WTC11 (cell line): ENCODE measurements around the gene GPR17. TPM values are rescaled to one million over a fixed set of nuclear protein-coding genes. Genes with fewer than 3 reads are reported as not detected.

Source experiments
- ATAC-seq: fragments of 200-7000 bp; cut with Tn5 transposase; 2 replicates; pipeline ENCODE4 v1.10.0; 2021; ENCODE audit warnings: mild to moderate bottlenecking, moderate library complexity
- CTCF ChIA-PET: fragments of 300-600 bp; sonication (Branson Sonifier 250); formaldehyde crosslinking; loops from one replicate; lab custom pipeline; 2021; ENCODE audit warnings: antibody characterized with exemption; lab: Charles Lee
- POLR2A ChIA-PET: fragments of 350-600 bp; sonication (Branson Sonifier 250); formaldehyde crosslinking; loops from one replicate; lab custom pipeline; 2021; ENCODE audit warnings: antibody characterized with exemption; lab: Charles Lee
- DNase-seq: peaks from one replicate; pipeline ENCODE4 v3.0.0; 2021; ENCODE audit warnings: low spot score
- H3K27ac Mint-ChIP-seq: 2 replicates; pipeline ENCODE4 v1.8.0; 2021; ENCODE audit warnings: mixed read lengths
- H3K27me3 Mint-ChIP-seq: 2 replicates; pipeline ENCODE4 v1.8.0; 2021; ENCODE audit warnings: low read depth, mild to moderate bottlenecking, moderate library complexity, mixed read lengths
- H3K36me3 Mint-ChIP-seq: 2 replicates; pipeline ENCODE4 v1.8.0; 2021; ENCODE audit warnings: mixed read lengths
- H3K4me1 Mint-ChIP-seq: 2 replicates; pipeline ENCODE4 v1.8.0; 2022; ENCODE audit warnings: mixed read lengths
- H3K4me3 Mint-ChIP-seq: 2 replicates; pipeline ENCODE4 v1.8.0; 2021; ENCODE audit warnings: mild to moderate bottlenecking, moderate library complexity, mixed read lengths
- H3K9me3 Mint-ChIP-seq: 2 replicates; pipeline ENCODE4 v1.8.0; 2021; ENCODE audit warnings: mixed read lengths
- ATF3 ChIP-seq: sonication (generic); formaldehyde crosslinking; conservative IDR thresholded peaks from 2 replicates; pipeline ENCODE4 v1.8.1; 2022; ENCODE audit warnings: mild to moderate bottlenecking, missing genetic modification reagents
- CDX4 ChIP-seq: fragments of 250-450 bp; sonication (Bioruptor Pico); IDR thresholded peaks from 2 replicates; pipeline ENCODE4 v1.9.0; 2021; ENCODE audit warnings: moderate library complexity, mild to moderate bottlenecking, inconsistent platforms, borderline replicate concordance
- ERG ChIP-seq: fragments of 250-450 bp; sonication (Bioruptor Pico); IDR thresholded peaks from 2 replicates; pipeline ENCODE4 v1.8.0; 2021; ENCODE audit warnings: mild to moderate bottlenecking
- GABPB1 ChIP-seq: sonication (generic); formaldehyde crosslinking; IDR thresholded peaks from 2 replicates; pipeline ENCODE4 v1.8.1; 2023; ENCODE audit warnings: mild to moderate bottlenecking, missing genetic modification reagents
- HMGXB4 ChIP-seq: sonication (generic); formaldehyde crosslinking; IDR thresholded peaks from 2 replicates; pipeline ENCODE4 v1.8.1; 2023; ENCODE audit warnings: mild to moderate bottlenecking, moderate library complexity, missing genetic modification reagents
- IRF2 ChIP-seq: sonication (generic); formaldehyde crosslinking; IDR thresholded peaks from 2 replicates; pipeline ENCODE4 v1.8.0; 2022; ENCODE audit warnings: low read depth, missing genetic modification reagents, borderline replicate concordance
- MLX ChIP-seq: sonication (generic); formaldehyde crosslinking; IDR thresholded peaks from 2 replicates; pipeline ENCODE4 v1.8.1; 2023; ENCODE audit warnings: mild to moderate bottlenecking, missing genetic modification reagents, moderate library complexity
- MXD4 ChIP-seq: fragments of 250-450 bp; sonication (Bioruptor Pico); IDR thresholded peaks from 2 replicates; pipeline ENCODE4 v1.8.0; 2021; ENCODE audit warnings: mild to moderate bottlenecking, moderate library complexity, borderline replicate concordance
- NR3C1 ChIP-seq: sonication (generic); formaldehyde crosslinking; conservative IDR thresholded peaks from 2 replicates; pipeline ENCODE4 v1.8.1; 2023; ENCODE audit warnings: low read depth, mild to moderate bottlenecking, missing genetic modification reagents
- PRRX2 ChIP-seq: fragments of 250-450 bp; sonication (Bioruptor Pico); IDR thresholded peaks from 2 replicates; pipeline ENCODE4 v1.8.0; 2021; ENCODE audit warnings: mild to moderate bottlenecking
- SMAD3 ChIP-seq: sonication (generic); formaldehyde crosslinking; IDR thresholded peaks from 2 replicates; pipeline ENCODE4 v1.8.0; 2022; ENCODE audit warnings: missing genetic modification reagents, mild to moderate bottlenecking, borderline replicate concordance
- ZBTB43 ChIP-seq: sonication (generic); formaldehyde crosslinking; IDR thresholded peaks from 2 replicates; pipeline ENCODE4 v1.8.1; 2023; ENCODE audit warnings: mild to moderate bottlenecking, missing genetic modification reagents
- ZNF396 ChIP-seq: fragments of 250-450 bp; sonication (Bioruptor Pico); IDR thresholded peaks from 2 replicates; pipeline ENCODE4 v1.8.0; 2021; ENCODE audit warnings: mild to moderate bottlenecking, moderate library complexity, borderline replicate concordance
- ZNF512 ChIP-seq: sonication (generic); formaldehyde crosslinking; IDR thresholded peaks from 2 replicates; pipeline ENCODE4 v1.8.1; 2022; ENCODE audit warnings: missing genetic modification reagents, borderline replicate concordance
- ZSCAN18 ChIP-seq: fragments of 250-450 bp; sonication (Bioruptor Pico); IDR thresholded peaks from 2 replicates; pipeline ENCODE4 v2.1.2; 2022; ENCODE audit warnings: mild to moderate bottlenecking, moderate library complexity
- total RNA-seq: library from RNA; stranded (reverse); gene quantifications from 3 replicates; pipeline ENCODE4 v1.2.3, GENCODE V29; 2021

GPR17 gene
- total RNA-seq, 1 experiment from 2014 or later: not detected

- Mint-ChIP-seq H3K4me3 (no peak overlapping the region), H3K27ac (no peak overlapping the region), H3K27me3 (no peaks in the 10 kb centered on the region), H3K4me1 (peaks cover 2% of the 10 kb centered on the region), H3K36me3 (no peaks in the 10 kb centered on the region), H3K9me3 (no peaks in the 10 kb centered on the region)
- DNase-seq (no peak), ATAC-seq (no peak)
- CTCF ChIA-PET: interaction anchor here (1.2 to 2.4 kb wide), 2 partner anchors 17 to 41 kb away, joined by 6 to 11 read pairs; no protein-coding TSS in a partner anchor
- POLR2A ChIA-PET: no interaction called here
- TF ChIP-seq PRRX2 (CRISPR knock-in tag): no peak
- no peak for TF ChIP-seq IRF2
- no peak for TF ChIP-seq ZBTB43 (CRISPR knock-in tag)
- no peak for TF ChIP-seq HMGXB4 (CRISPR knock-in tag)
- no peak for TF ChIP-seq ZNF396 (CRISPR knock-in tag)
- no peak for TF ChIP-seq NR3C1 (CRISPR knock-in tag)
- no peak for TF ChIP-seq CDX4 (CRISPR knock-in tag)
- TF ChIP-seq ATF3 (CRISPR knock-in tag): no peak
- no peak for TF ChIP-seq SMAD3
- TF ChIP-seq ERG (CRISPR knock-in tag): no peak
- TF ChIP-seq MLX (CRISPR knock-in tag): no peak
- TF ChIP-seq MXD4 (CRISPR knock-in tag): no peak
- no peak for TF ChIP-seq ZNF512 (CRISPR knock-in tag)
- no peak for TF ChIP-seq ZSCAN18 (CRISPR knock-in tag)
- no peak for TF ChIP-seq GABPB1 (CRISPR knock-in tag)
Measured at GRCh38 chr2:127632592-127633489, 13.1 kb upstream of the GPR17 start.
